Measurements from ENCODE around the gene GRM8. TPM values are rescaled to one million over a fixed set of nuclear protein-coding genes. Genes with fewer than 3 reads are reported as not detected.

Gene GRM8
- total and polyA plus RNA-seq, 4 experiments from 2014 or later = not detected

DNA sequence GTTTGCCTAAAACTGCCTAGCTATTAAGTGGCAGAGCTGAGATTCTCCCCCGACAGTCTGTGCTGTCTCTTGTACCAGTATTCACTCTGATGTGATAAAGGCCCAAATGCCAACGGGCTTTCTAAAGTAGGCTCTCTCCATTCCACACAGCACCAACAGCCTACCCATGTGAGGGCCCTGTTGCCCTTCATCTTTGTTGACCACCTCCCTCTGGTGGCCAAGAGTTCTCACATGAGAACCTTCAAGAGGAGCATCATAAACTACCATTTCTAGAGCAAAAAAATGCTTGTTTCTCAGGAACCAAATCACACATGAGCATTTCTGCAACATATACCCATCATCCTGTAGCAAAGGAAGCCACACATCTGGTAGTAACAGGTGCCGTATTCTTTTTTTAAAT lies 185.8 kb downstream of the GRM8 start:
- H3K27ac ChIP-seq (ENCODE audit: low read depth, low read length) = no peak overlapping the region
- H3K9me3 ChIP-seq (ENCODE audit: control insufficient read depth in 1 of 2, low read length in 2 of 2) = no peaks in the 10 kb centered on the region
- ChIA-PET POLR2A (ENCODE audit: partially characterized antibody) (no interaction called here), CTCF (ENCODE audit: partially characterized antibody) (no interaction called here)
- no peaks in the 10 kb centered on the region for H3K27me3 ChIP-seq (ENCODE audit: insufficient read depth, low read length)
- DNase-seq = no peak
- intact Hi-C loops (cut with micrococcal nuclease) = no loop called here
- no peaks in the 10 kb centered on the region for H3K36me3 ChIP-seq (ENCODE audit: insufficient read depth, low read length)
- no peaks in the 10 kb centered on the region for H3K4me1 Mint-ChIP-seq
- H3K4me3 ChIP-seq (ENCODE audit: low read length in 2 of 2) = no peak overlapping the region
- no peaks in the 10 kb centered on the region for H3K4me1 ChIP-seq (ENCODE audit: insufficient read depth, low read length)
- no peak overlapping the region for H3K4me3 Mint-ChIP-seq
- no peaks in the 10 kb centered on the region for H3K36me3 Mint-ChIP-seq
- H3K27me3 Mint-ChIP-seq = peaks cover 1 to 3% of the 10 kb centered on the region in 2 donors
- H3K9me3 Mint-ChIP-seq = peaks cover 0 to 20% (median 11%) of the 10 kb centered on the region in 8 donors
- no peak overlapping the region for H3K27ac Mint-ChIP-seq

DNA sequence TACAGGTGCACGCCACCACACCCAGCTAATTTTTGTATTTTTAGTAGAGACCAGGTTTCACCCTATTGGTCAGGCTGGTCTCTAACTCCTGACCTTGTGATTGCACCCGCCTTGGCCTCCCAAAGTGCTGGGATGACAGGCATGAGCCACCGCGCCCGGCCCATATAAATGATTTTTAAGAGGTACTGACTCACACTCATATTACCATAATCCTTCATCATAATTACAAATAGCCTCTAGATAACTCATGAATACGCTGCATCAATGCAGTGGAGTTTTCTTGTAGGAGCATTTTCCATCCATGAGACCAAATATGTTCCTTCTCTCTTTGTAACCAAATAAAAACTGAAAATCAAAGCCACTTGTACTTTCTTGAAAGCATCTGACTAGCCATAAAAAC lies 193.3 kb downstream of the GRM8 start:
- ChIA-PET POLR2A (ENCODE audit: partially characterized antibody) (interaction anchor here (0.6 kb wide), 1 partner anchor 17 kb away, joined by 3 read pairs; no protein-coding TSS in a partner anchor), CTCF (ENCODE audit: partially characterized antibody) (no interaction called here)
- H3K27me3 ChIP-seq (ENCODE audit: insufficient read depth, low read length) = no peaks in the 10 kb centered on the region
- H3K36me3 ChIP-seq (ENCODE audit: insufficient read depth, low read length) = no peaks in the 10 kb centered on the region
- Mint-ChIP-seq H3K27me3 (peaks cover 0 to 3% of the 10 kb centered on the region in 2 donors), H3K4me3 (no peak overlapping the region), H3K4me1 (no peaks in the 10 kb centered on the region), H3K27ac (no peak overlapping the region), H3K9me3 (peaks cover 0 to 18% (median 8%) of the 10 kb centered on the region in 8 donors), H3K36me3 (no peaks in the 10 kb centered on the region)
- no peaks in the 10 kb centered on the region for H3K4me1 ChIP-seq (ENCODE audit: insufficient read depth, low read length)
- no peak for DNase-seq
- no peak overlapping the region for H3K27ac ChIP-seq (ENCODE audit: low read depth, low read length)
- no peak overlapping the region for H3K4me3 ChIP-seq (ENCODE audit: low read length in 2 of 2)
- intact Hi-C loops (cut with micrococcal nuclease) = loop anchor here (10.0 kb wide), 1 partner anchor 65 kb away; no protein-coding TSS in a partner anchor
- no peaks in the 10 kb centered on the region for H3K9me3 ChIP-seq (ENCODE audit: control insufficient read depth in 1 of 2, low read length in 2 of 2)

DNA sequence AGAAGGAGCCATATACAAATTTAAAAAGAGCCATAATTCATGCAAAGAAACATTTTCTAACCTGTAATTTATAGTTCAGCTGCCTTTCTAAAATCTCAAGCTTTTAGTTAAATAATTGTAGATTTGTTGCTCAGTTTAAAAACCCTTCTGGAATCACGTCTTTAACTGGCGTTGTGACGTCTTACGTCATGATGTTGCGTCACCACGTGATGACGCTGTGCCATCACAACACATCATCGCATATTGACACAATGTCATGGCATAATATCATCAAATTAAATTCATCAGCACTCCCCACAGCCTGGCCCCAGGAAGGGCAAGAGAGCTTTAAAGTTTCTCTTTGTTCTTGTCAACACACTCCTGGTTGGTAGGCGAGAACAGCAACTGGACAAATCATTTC lies 194.8 kb downstream of the GRM8 start:
- no peaks in the 10 kb centered on the region for H3K4me1 Mint-ChIP-seq
- peaks cover 0 to 7% (median 0%) of the 10 kb centered on the region in 8 donors for H3K9me3 Mint-ChIP-seq
- no peak overlapping the region for H3K27ac Mint-ChIP-seq
- H3K4me3 Mint-ChIP-seq = no peak overlapping the region
- POLR2A ChIA-PET (ENCODE audit: partially characterized antibody) = no interaction called here
- CTCF ChIA-PET (ENCODE audit: partially characterized antibody) = interaction anchor here (1.2 kb wide), 1 partner anchor 31 kb away, joined by 4 read pairs; no protein-coding TSS in a partner anchor
- no peaks in the 10 kb centered on the region for H3K9me3 ChIP-seq (ENCODE audit: control insufficient read depth in 1 of 2, low read length in 2 of 2)
- H3K27me3 Mint-ChIP-seq = peaks cover 0 to 3% of the 10 kb centered on the region in 2 donors
- no peak for DNase-seq
- no peaks in the 10 kb centered on the region for H3K36me3 Mint-ChIP-seq
- intact Hi-C loops (cut with micrococcal nuclease) = loop anchor here (10.0 kb wide), 1 partner anchor 63 kb away; no protein-coding TSS in a partner anchor
- no peak overlapping the region for H3K4me3 ChIP-seq (ENCODE audit: low read length in 2 of 2)
- H3K27me3 ChIP-seq (ENCODE audit: insufficient read depth, low read length) = no peaks in the 10 kb centered on the region
- H3K4me1 ChIP-seq (ENCODE audit: insufficient read depth, low read length) = no peaks in the 10 kb centered on the region
- H3K27ac ChIP-seq (ENCODE audit: low read depth, low read length) = no peak overlapping the region
- H3K36me3 ChIP-seq (ENCODE audit: insufficient read depth, low read length) = no peaks in the 10 kb centered on the region

DNA sequence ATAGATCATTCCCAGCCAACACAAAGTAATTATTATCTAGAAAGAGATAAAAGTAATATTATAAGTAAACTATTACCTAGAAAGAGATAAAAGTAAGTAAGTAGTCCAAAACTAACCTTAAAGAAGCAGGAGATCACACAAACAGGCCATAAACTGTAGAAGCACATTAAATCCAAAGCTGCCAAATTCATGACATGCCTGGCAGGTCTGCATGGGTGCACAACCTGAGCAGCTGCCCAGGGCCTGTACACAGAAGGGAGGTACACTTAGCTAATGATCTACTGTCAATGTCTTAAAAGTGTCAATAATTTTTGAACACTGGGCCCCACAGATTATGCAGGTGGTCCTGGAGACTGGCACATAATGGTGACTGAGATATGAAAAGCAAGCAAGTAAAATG lies 196.5 kb downstream of the GRM8 start:
- intact Hi-C loops (cut with micrococcal nuclease) = loop anchor here (10.0 kb wide), 1 partner anchor 61 kb away; no protein-coding TSS in a partner anchor
- no peak for DNase-seq
- CTCF ChIA-PET (ENCODE audit: partially characterized antibody) = no interaction called here
- Histone ChIP-seq H3K4me3 (ENCODE audit: low read length in 2 of 2) (no peak overlapping the region), H3K27me3 (ENCODE audit: insufficient read depth, low read length) (no peaks in the 10 kb centered on the region), H3K27ac (ENCODE audit: low read depth, low read length) (no peak overlapping the region), H3K9me3 (ENCODE audit: control insufficient read depth in 1 of 2, low read length in 2 of 2) (no peaks in the 10 kb centered on the region), H3K4me1 (ENCODE audit: insufficient read depth, low read length) (no peaks in the 10 kb centered on the region), H3K36me3 (ENCODE audit: insufficient read depth, low read length) (no peaks in the 10 kb centered on the region)
- Mint-ChIP-seq H3K36me3 (no peaks in the 10 kb centered on the region), H3K27ac (no peak overlapping the region), H3K9me3 (peaks cover 0 to 2% (median 0%) of the 10 kb centered on the region in 8 donors), H3K4me1 (no peaks in the 10 kb centered on the region), H3K4me3 (no peak overlapping the region), H3K27me3 (no peaks in the 10 kb centered on the region)
- POLR2A ChIA-PET (ENCODE audit: partially characterized antibody) = no interaction called here

DNA sequence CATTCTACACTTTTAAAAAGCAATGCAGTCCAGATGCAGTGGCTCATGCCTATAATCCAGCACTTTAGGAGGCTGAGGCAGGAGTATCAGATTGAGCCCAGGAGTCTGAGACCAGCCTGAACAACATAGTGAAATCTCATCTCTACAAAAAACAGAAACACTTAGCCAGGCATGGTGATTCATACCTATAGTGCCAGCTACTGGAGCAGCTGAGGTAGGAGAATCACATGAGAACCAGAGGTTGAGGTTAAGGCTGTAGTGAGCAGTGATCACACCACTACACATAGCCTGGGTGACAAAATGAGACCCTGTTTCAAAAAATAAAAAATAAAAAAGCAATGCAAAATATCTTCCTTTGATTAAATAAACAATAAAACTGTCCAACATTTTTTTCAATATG lies 205.2 kb downstream of the GRM8 start:
- H3K4me1 Mint-ChIP-seq = no peaks in the 10 kb centered on the region
- ChIA-PET POLR2A (ENCODE audit: partially characterized antibody) (no interaction called here), CTCF (ENCODE audit: partially characterized antibody) (no interaction called here)
- no peak for DNase-seq
- no peak overlapping the region for H3K4me3 Mint-ChIP-seq
- no peak overlapping the region for H3K27ac ChIP-seq (ENCODE audit: low read depth, low read length)
- no peaks in the 10 kb centered on the region for H3K4me1 ChIP-seq (ENCODE audit: insufficient read depth, low read length)
- H3K36me3 Mint-ChIP-seq = no peaks in the 10 kb centered on the region
- no peaks in the 10 kb centered on the region for H3K9me3 ChIP-seq (ENCODE audit: control insufficient read depth in 1 of 2, low read length in 2 of 2)
- intact Hi-C loops (cut with micrococcal nuclease) = no loop called here
- peaks cover 0 to 3% of the 10 kb centered on the region in 2 donors for H3K27me3 Mint-ChIP-seq
- H3K4me3 ChIP-seq (ENCODE audit: low read length in 2 of 2) = no peak overlapping the region
- peak overlapping the region in 1 of 7 donors; percentile 0 for H3K27ac Mint-ChIP-seq
- peaks cover 0 to 3% (median 0%) of the 10 kb centered on the region in 8 donors for H3K9me3 Mint-ChIP-seq
- H3K27me3 ChIP-seq (ENCODE audit: insufficient read depth, low read length) = no peaks in the 10 kb centered on the region
- H3K36me3 ChIP-seq (ENCODE audit: insufficient read depth, low read length) = no peaks in the 10 kb centered on the region

DNA sequence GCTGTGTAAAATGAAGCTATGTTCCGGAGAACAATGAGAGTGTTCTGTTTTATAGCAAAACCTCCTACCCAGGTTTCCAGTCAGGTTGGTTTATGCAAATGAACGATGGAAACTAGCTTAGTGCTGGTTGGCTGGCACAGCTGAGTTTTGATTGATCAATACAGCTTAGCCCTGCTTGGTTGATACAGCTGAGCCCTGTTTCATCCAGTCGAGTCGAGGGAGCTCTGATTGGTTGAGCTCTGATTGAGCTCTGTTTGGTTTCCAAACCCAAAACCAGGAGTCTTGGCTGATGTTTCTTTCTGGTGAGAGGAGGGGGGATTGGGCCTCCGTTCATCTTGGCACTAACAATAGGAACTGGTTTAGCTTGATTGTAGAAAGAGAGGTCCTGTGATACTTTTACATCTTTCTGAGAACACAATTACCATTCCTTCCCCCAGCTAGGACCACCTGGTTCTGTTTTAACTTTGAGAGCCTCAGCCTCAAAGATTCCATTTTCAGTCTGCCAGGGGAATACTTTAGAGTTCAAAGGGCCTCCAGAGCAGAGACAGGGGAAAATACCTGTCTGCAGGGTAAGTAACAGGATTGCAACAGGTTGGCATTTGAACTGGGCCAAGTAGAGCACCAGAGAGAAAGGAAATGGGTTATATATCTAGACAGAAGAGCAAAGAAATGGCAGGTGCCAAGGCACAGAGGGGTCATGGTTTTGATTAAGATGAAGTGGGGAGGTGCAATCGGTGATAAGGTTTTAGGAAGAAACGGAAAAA lies 210.9 kb downstream of the GRM8 start:
- Mint-ChIP-seq H3K27ac (no peak overlapping the region), H3K27me3 (peaks cover 2 to 5% of the 10 kb centered on the region in 2 donors), H3K4me3 (no peak overlapping the region), H3K4me1 (no peaks in the 10 kb centered on the region), H3K36me3 (no peaks in the 10 kb centered on the region), H3K9me3 (peaks cover 0 to 7% (median under 1%) of the 10 kb centered on the region in 8 donors)
- H3K27ac ChIP-seq (ENCODE audit: low read depth, low read length) = no peak overlapping the region
- CTCF ChIA-PET (ENCODE audit: partially characterized antibody) = no interaction called here
- H3K27me3 ChIP-seq (ENCODE audit: insufficient read depth, low read length) = no peaks in the 10 kb centered on the region
- H3K4me3 ChIP-seq (ENCODE audit: low read length in 2 of 2) = no peak overlapping the region
- intact Hi-C loops (cut with micrococcal nuclease) = no loop called here
- no peaks in the 10 kb centered on the region for H3K36me3 ChIP-seq (ENCODE audit: insufficient read depth, low read length)
- no peak for DNase-seq
- no peaks in the 10 kb centered on the region for H3K9me3 ChIP-seq (ENCODE audit: control insufficient read depth in 1 of 2, low read length in 2 of 2)
- H3K4me1 ChIP-seq (ENCODE audit: insufficient read depth, low read length) = no peaks in the 10 kb centered on the region
- POLR2A ChIA-PET (ENCODE audit: partially characterized antibody) = no interaction called here

DNA sequence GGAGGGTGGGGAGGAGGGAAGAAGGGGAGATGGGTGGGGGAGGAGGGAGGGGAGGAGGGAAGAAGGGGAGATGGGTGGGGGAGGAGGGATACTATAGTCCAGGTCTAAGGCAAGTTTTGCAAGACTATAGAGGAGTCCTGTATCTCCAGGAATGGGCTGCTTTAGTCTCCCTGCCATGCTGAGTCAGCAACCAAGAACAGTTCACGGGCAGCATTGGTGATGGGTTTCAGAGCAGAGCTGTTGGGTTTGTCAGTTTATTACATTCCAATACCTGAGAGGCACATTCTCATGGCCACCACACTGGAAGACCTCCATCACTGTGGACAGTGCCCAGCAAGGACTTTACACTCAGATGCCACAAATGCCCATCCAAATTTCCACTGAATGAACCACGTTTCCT lies 212.7 kb downstream of the GRM8 start:
- CTCF ChIA-PET (ENCODE audit: partially characterized antibody) = no interaction called here
- H3K27ac Mint-ChIP-seq = no peak overlapping the region

More for the DNA sequence above, 212.7 kb downstream of the GRM8 start:
- Histone ChIP-seq H3K36me3 (ENCODE audit: insufficient read depth, low read length) (no peaks in the 10 kb centered on the region), H3K27ac (ENCODE audit: low read depth, low read length) (no peak overlapping the region), H3K4me3 (ENCODE audit: low read length in 2 of 2) (no peak overlapping the region), H3K9me3 (ENCODE audit: control insufficient read depth in 1 of 2, low read length in 2 of 2) (no peaks in the 10 kb centered on the region), H3K4me1 (ENCODE audit: insufficient read depth, low read length) (no peaks in the 10 kb centered on the region), H3K27me3 (ENCODE audit: insufficient read depth, low read length) (no peaks in the 10 kb centered on the region)
- DNase-seq = no peak
- peaks cover 0 to 7% (median 1%) of the 10 kb centered on the region in 8 donors for H3K9me3 Mint-ChIP-seq
- peaks cover 2 to 5% of the 10 kb centered on the region in 2 donors for H3K27me3 Mint-ChIP-seq
- H3K4me3 Mint-ChIP-seq = no peak overlapping the region
- intact Hi-C loops (cut with micrococcal nuclease) = no loop called here
- H3K36me3 Mint-ChIP-seq = no peaks in the 10 kb centered on the region
- no peaks in the 10 kb centered on the region for H3K4me1 Mint-ChIP-seq
- POLR2A ChIA-PET (ENCODE audit: partially characterized antibody) = no interaction called here
